Astrocyte of the spinal cord (primary cell): ENCODE measurements around the gene LTBP2.

Experiments
- DNase-seq: peaks from one replicate; pipeline ENCODE4 v3.0.0; 2011; ENCODE audit warnings: low read depth, low spot score
- H3K4me3 ChIP-seq: 2 replicates; pipeline ENCODE4 v1.5.1; 2011; ENCODE audit warnings: low read depth, mild to moderate bottlenecking, low read length, moderate library complexity
- in situ Hi-C: cut with HindIII; loops from 2 replicates; pipeline ENCODE4 v1.10.0; 2017; ENCODE audit warnings: low sequenced_read_pairs
- TF ChIP-seq, protein P1 (sequence below): IDR thresholded peaks from 2 replicates; pipeline ENCODE4 v1.5.1; 2012; ENCODE audit warnings: low read depth, mild to moderate bottlenecking, low read length, inconsistent platforms

The LTBP2 gene

GRCh38 chr14:74648601-74649000, 36.6 kb upstream of the LTBP2 start:
- H3K4me3 ChIP-seq = no peak overlapping the region
- no peak for DNase-seq
- in situ Hi-C loops = no loop called here
- TF ChIP-seq, protein P1, sequence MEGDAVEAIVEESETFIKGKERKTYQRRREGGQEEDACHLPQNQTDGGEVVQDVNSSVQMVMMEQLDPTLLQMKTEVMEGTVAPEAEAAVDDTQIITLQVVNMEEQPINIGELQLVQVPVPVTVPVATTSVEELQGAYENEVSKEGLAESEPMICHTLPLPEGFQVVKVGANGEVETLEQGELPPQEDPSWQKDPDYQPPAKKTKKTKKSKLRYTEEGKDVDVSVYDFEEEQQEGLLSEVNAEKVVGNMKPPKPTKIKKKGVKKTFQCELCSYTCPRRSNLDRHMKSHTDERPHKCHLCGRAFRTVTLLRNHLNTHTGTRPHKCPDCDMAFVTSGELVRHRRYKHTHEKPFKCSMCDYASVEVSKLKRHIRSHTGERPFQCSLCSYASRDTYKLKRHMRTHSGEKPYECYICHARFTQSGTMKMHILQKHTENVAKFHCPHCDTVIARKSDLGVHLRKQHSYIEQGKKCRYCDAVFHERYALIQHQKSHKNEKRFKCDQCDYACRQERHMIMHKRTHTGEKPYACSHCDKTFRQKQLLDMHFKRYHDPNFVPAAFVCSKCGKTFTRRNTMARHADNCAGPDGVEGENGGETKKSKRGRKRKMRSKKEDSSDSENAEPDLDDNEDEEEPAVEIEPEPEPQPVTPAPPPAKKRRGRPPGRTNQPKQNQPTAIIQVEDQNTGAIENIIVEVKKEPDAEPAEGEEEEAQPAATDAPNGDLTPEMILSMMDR = no peak

DNA sequence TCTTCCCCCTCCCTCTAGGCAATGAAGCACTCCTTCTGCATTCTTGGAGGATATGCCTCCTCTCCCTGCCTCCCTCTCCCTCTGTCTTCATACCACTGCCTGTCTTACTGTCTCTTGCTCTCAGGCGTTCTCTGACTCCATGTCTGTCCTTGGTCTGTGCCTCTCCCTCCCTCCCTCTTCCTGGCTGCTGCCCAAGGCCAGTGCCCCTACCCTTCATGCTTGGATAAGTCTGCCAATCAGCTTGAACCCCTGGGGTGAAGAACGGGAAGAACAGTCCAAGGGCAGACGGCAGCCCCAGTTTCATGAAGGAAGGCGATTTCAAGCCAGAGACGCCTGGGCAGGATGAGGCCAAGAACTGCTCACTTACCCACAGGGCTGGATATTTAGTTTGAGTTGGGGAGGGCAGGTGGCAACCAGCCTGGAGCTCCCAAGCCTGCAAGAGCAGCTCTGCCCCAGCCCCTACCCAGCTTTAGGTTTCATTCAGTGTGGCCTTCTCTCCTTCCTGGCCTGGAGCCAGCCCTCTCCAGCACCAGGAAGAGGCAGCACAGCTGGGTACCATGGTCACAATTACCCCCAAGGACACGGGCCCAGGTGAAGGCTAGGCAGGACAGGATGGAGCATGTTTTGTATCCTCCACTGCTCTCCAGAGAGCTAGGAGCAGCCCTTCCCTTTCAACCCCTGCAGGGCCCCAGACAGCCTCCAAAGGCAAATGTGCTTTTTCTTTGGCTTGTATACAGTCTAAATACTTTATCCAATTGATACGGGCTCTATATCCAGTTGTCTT, 35.8 kb upstream of the LTBP2 start:
- no peak for DNase-seq
- in situ Hi-C loops = no loop called here
- no peak overlapping the region for H3K4me3 ChIP-seq
- TF ChIP-seq, protein P1 = no peak

DNA sequence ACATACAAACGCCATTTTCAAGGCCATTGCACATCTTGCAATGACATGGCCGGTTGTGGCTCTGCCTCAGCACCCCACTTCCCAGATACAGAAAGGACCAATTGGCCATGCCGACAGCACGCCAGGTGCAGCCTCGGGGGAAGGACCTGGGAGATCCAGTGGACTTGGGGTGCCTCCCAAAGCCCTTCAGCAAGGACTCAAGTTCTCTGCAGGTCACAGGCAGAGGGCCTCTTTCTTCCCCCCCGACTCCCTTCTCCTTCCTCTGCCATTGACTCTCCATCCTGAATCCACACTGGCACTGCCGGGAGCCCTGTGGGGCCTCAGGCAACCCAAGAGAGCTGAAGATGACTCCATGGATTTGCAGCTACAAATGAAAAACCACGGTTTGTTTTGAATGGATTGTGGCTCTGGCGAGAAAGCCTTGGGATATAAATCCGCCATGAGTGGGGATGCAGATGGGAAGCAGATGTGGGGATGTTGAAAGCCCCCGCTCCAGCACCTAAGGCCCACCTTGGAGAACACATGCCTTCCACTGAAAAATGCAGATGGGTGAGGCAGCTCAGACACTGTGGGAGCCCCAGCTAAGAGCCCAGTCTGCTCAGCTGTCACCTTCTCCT, 35.1 kb upstream of the LTBP2 start:
- TF ChIP-seq, protein P1 = no peak
- H3K4me3 ChIP-seq = no peak overlapping the region
- no peak for DNase-seq
- in situ Hi-C loops = no loop called here

DNA sequence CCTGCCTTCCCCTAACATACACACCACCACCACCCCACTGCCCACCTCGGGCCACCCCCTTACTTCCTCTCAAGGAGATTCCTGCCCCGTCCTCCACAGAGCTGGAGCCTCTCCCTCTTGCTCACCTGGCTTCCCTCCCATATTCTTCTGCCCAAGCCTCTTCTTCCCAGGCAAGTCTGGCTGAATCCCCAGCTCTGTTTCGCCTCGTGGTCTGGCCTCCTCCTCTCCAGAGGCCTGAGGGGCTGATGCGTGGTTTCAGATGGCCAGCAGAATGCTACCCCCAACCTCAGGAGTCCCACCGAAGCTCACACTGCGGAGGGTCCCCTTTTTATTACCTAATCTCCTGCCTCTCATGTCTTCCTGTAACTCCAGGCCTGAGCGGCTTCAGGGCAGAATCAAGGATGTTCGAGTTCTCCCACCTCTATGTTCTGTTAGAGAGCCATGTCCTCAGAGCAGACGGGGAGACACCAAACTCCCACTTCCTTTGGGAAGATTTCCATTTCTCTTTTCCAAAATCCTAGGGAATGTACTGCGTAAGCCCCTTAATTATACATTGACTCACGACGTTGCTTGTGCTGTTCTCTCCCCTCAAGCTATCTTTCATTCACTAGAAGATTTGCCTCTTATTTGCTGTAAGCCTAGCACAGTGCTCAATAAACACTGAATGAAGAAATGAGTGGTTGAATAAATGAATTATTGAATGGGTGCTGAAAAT, 33.9 kb upstream of the LTBP2 start:
- no peak overlapping the region for H3K4me3 ChIP-seq
- TF ChIP-seq, protein P1 = no peak
- in situ Hi-C loops = no loop called here
- no peak for DNase-seq

GRCh38 chr14:74645244-74645643, 33.2 kb upstream of the LTBP2 start:
- in situ Hi-C loops = no loop called here
- DNase-seq = no peak
- H3K4me3 ChIP-seq = no peak overlapping the region
- TF ChIP-seq, protein P1 = no peak

- TF ChIP-seq, protein P1 = no peak
- H3K4me3 ChIP-seq = no peak overlapping the region
- in situ Hi-C loops = no loop called here
- DNase-seq = no peak
These were observed 29.8 kb upstream of the LTBP2 start for GRCh38 chr14:74641601-74642391.
